SK-N-MC (cell line): Measurements from ENCODE around the gene OTC.

Source experiments
- EZH2 ChIP-seq: fragments of 200-600 bp; sonication (generic); IDR thresholded peaks from one replicate; pipeline ENCODE4 v1.6.1; 2017; ENCODE audit warnings: antibody characterized with exemption
- FOXP2 ChIP-seq: optimal IDR thresholded peaks from 2 replicates; pipeline ENCODE3; 2011; ENCODE audit warnings: mild to moderate bottlenecking, moderate library complexity; ENCODE audit not compliant: insufficient read depth; ENCODE audit errors: extremely low read length, control extremely low read depth
- POLR2AphosphoS5 ChIP-seq: IDR thresholded peaks from 2 replicates; pipeline ENCODE4 v1.6.1; 2012; ENCODE audit warnings: mild to moderate bottlenecking, low read depth, low read length, borderline replicate concordance

GRCh38 chrX:38435130-38435529 lies 82.7 kb downstream of the OTC start:
- TF ChIP-seq EZH2 (no peak), POLR2AphosphoS5 (no peak), FOXP2 (no peak)
